Dendritic cell treated with granulocyte-macrophage colony-stimulating factor and Interleukin-4, amounts not matched to agents 40 ng/mL and 50 ng/mL, for 4 days (primary cell): ENCODE data around the gene LHX3.

ENCODE experiments used
- H3K27ac Mint-ChIP-seq: one replicate; pipeline ENCODE4 v1.8.0; 2022; ENCODE audit warnings: mild to moderate bottlenecking, mixed read lengths
- H3K27me3 Mint-ChIP-seq: one replicate; pipeline ENCODE4 v1.8.0; 2022; ENCODE audit warnings: mild to moderate bottlenecking, mixed read lengths
- H3K36me3 Mint-ChIP-seq: one replicate; pipeline ENCODE4 v1.8.0; 2022; ENCODE audit warnings: low read depth, mixed read lengths
- H3K4me1 Mint-ChIP-seq: one replicate; pipeline ENCODE4 v1.8.0; 2022; ENCODE audit warnings: low read depth, mixed read lengths
- H3K4me3 Mint-ChIP-seq: one replicate; pipeline ENCODE4 v1.8.0; 2022; ENCODE audit warnings: mild to moderate bottlenecking, moderate library complexity, mixed read lengths
- H3K9me3 Mint-ChIP-seq: one replicate; pipeline ENCODE4 v1.8.0; 2022; ENCODE audit warnings: mixed read lengths
- intact Hi-C: fragments of 100-400 bp; cut with micrococcal nuclease; formaldehyde crosslinking; loops from one replicate; pipeline ENCODE4 v1.15.0; 2022

LHX3 gene

GRCh38 chr9:136204838-136205706, at the start of gene LHX3:
Gene LHX3 (minus strand): TSS chr9:136205128. CDS start chr9:136205012, 116 bp downstream.
- Mint-ChIP-seq H3K9me3 (no peaks in the 10 kb centered on the region), H3K4me1 (no peaks in the 10 kb centered on the region), H3K27ac (no peak within 1 kb of the TSS), H3K4me3 (no peak within 1 kb of the TSS), H3K27me3 (peaks cover 61% of the 10 kb centered on the region), H3K36me3 (peaks cover 26% of the 10 kb centered on the region)
- intact Hi-C loops, result no loop called here

- intact Hi-C loops, result no loop called here
- Mint-ChIP-seq H3K36me3 (no peaks in the 10 kb centered on the region), H3K27ac (no peak overlapping the region), H3K4me3 (no peak overlapping the region), H3K9me3 (no peaks in the 10 kb centered on the region), H3K27me3 (peaks cover 24% of the 10 kb centered on the region), H3K4me1 (no peaks in the 10 kb centered on the region)
Measured at GRCh38 chr9:136253246-136254130, 48.6 kb upstream of the LHX3 start.

GRCh38 chr9:136252846-136253245, 47.9 kb upstream of the LHX3 start:
- Mint-ChIP-seq H3K9me3 (no peaks in the 10 kb centered on the region), H3K27me3 (peaks cover 21% of the 10 kb centered on the region), H3K4me1 (no peaks in the 10 kb centered on the region), H3K36me3 (no peaks in the 10 kb centered on the region), H3K27ac (no peak overlapping the region), H3K4me3 (no peak overlapping the region)
- intact Hi-C loops, result no loop called here

- H3K36me3 Mint-ChIP-seq, result no peaks in the 10 kb centered on the region
- H3K9me3 Mint-ChIP-seq, result no peaks in the 10 kb centered on the region
- H3K4me1 Mint-ChIP-seq, result no peaks in the 10 kb centered on the region
- intact Hi-C loops, result no loop called here
- H3K27me3 Mint-ChIP-seq, result peaks cover 25% of the 10 kb centered on the region
- no peak overlapping the region for H3K4me3 Mint-ChIP-seq
- H3K27ac Mint-ChIP-seq, result no peak overlapping the region
Measured at GRCh38 chr9:136252281-136252680, 47.4 kb upstream of the LHX3 start.

GRCh38 chr9:136251264-136252115, 46.6 kb upstream of the LHX3 start:
- no peaks in the 10 kb centered on the region for H3K36me3 Mint-ChIP-seq
- intact Hi-C loops, result no loop called here
- H3K4me3 Mint-ChIP-seq, result no peak overlapping the region
- H3K9me3 Mint-ChIP-seq, result no peaks in the 10 kb centered on the region
- peaks cover 32% of the 10 kb centered on the region for H3K27me3 Mint-ChIP-seq
- H3K27ac Mint-ChIP-seq, result no peak overlapping the region
- no peaks in the 10 kb centered on the region for H3K4me1 Mint-ChIP-seq

- H3K4me3 Mint-ChIP-seq, result no peak overlapping the region
- no peak overlapping the region for H3K27ac Mint-ChIP-seq
- H3K27me3 Mint-ChIP-seq, result peaks cover 29% of the 10 kb centered on the region
- H3K36me3 Mint-ChIP-seq, result no peaks in the 10 kb centered on the region
- intact Hi-C loops, result no loop called here
- no peaks in the 10 kb centered on the region for H3K9me3 Mint-ChIP-seq
- H3K4me1 Mint-ChIP-seq, result peaks cover 4% of the 10 kb centered on the region
Measured at GRCh38 chr9:136250676-136251075, 45.7 kb upstream of the LHX3 start.

GRCh38 chr9:136249877-136250559, 45.1 kb upstream of the LHX3 start:
- no peak overlapping the region for H3K4me3 Mint-ChIP-seq
- peaks cover 7% of the 10 kb centered on the region for H3K4me1 Mint-ChIP-seq
- H3K27ac Mint-ChIP-seq, result no peak overlapping the region
- no peaks in the 10 kb centered on the region for H3K36me3 Mint-ChIP-seq
- peaks cover 29% of the 10 kb centered on the region for H3K27me3 Mint-ChIP-seq
- intact Hi-C loops, result no loop called here
- no peaks in the 10 kb centered on the region for H3K9me3 Mint-ChIP-seq

GRCh38 chr9:136248951-136249876, 44.3 kb upstream of the LHX3 start:
- Mint-ChIP-seq H3K27ac (no peak overlapping the region), H3K4me1 (peaks cover 15% of the 10 kb centered on the region), H3K9me3 (no peaks in the 10 kb centered on the region), H3K27me3 (peaks cover 21% of the 10 kb centered on the region), H3K36me3 (no peaks in the 10 kb centered on the region), H3K4me3 (no peak overlapping the region)
- intact Hi-C loops, result no loop called here

GRCh38 chr9:136247947-136248637, 43.2 kb upstream of the LHX3 start:
- H3K27me3 Mint-ChIP-seq, result peaks cover 15% of the 10 kb centered on the region
- H3K9me3 Mint-ChIP-seq, result no peaks in the 10 kb centered on the region
- H3K27ac Mint-ChIP-seq, result no peak overlapping the region
- peaks cover 26% of the 10 kb centered on the region for H3K4me1 Mint-ChIP-seq
- H3K4me3 Mint-ChIP-seq, result no peak overlapping the region
- no peaks in the 10 kb centered on the region for H3K36me3 Mint-ChIP-seq
- intact Hi-C loops, result no loop called here

GRCh38 chr9:136247551-136247916, 42.6 kb upstream of the LHX3 start:
- H3K9me3 Mint-ChIP-seq, result no peaks in the 10 kb centered on the region
- H3K27me3 Mint-ChIP-seq, result peaks cover 14% of the 10 kb centered on the region
- H3K4me3 Mint-ChIP-seq, result no peak overlapping the region

GRCh38 chr9:136246849-136247550, 42.1 kb upstream of the LHX3 start:
- Mint-ChIP-seq H3K4me3 (no peak overlapping the region), H3K36me3 (no peaks in the 10 kb centered on the region), H3K27ac (no peak overlapping the region), H3K4me1 (peaks cover 31% of the 10 kb centered on the region), H3K9me3 (no peaks in the 10 kb centered on the region), H3K27me3 (peaks cover 14% of the 10 kb centered on the region)
- intact Hi-C loops, result no loop called here

More at GRCh38 chr9:136247551-136247916, 42.6 kb upstream of the LHX3 start:
- intact Hi-C loops, result no loop called here
- peaks cover 31% of the 10 kb centered on the region for H3K4me1 Mint-ChIP-seq
- no peaks in the 10 kb centered on the region for H3K36me3 Mint-ChIP-seq
- no peak overlapping the region for H3K27ac Mint-ChIP-seq
